ENCODE measurements around the gene BTN3A1.
"Not testable (repeated sequence)": the region's sequence is repeated elsewhere in the genome, so short reads cannot be mapped to it uniquely, and the experiment has no call there.

Gene BTN3A1

DNA sequence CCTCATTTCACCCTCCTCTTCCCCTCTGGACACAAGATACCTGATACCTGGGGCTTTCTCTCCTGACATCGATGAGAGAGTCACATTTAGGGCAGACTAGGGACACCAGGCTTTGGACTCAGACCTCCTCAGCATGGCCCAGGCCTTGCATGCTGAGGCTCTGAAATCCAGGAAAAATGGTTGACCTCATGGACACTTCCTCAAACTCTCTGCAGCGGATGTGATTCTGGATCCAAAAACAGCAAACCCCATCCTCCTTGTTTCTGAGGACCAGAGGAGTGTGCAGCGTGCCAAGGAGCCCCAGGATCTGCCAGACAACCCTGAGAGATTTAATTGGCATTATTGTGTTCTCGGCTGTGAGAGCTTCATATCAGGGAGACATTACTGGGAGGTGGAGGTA, 10.9 kb downstream of the BTN3A1 start:
- H3K4me3 ChIP-seq (ENCODE audit: low read depth, low read length): no peak overlapping the region
- no peak for DNase-seq (ENCODE audit: low read depth)
- TF ChIP-seq, protein P1, sequence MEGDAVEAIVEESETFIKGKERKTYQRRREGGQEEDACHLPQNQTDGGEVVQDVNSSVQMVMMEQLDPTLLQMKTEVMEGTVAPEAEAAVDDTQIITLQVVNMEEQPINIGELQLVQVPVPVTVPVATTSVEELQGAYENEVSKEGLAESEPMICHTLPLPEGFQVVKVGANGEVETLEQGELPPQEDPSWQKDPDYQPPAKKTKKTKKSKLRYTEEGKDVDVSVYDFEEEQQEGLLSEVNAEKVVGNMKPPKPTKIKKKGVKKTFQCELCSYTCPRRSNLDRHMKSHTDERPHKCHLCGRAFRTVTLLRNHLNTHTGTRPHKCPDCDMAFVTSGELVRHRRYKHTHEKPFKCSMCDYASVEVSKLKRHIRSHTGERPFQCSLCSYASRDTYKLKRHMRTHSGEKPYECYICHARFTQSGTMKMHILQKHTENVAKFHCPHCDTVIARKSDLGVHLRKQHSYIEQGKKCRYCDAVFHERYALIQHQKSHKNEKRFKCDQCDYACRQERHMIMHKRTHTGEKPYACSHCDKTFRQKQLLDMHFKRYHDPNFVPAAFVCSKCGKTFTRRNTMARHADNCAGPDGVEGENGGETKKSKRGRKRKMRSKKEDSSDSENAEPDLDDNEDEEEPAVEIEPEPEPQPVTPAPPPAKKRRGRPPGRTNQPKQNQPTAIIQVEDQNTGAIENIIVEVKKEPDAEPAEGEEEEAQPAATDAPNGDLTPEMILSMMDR (IDR thresholded peaks at IDR 0.05; ENCODE audit: control insufficient read depth, extremely low read depth, insufficient read depth): no peak

DNA sequence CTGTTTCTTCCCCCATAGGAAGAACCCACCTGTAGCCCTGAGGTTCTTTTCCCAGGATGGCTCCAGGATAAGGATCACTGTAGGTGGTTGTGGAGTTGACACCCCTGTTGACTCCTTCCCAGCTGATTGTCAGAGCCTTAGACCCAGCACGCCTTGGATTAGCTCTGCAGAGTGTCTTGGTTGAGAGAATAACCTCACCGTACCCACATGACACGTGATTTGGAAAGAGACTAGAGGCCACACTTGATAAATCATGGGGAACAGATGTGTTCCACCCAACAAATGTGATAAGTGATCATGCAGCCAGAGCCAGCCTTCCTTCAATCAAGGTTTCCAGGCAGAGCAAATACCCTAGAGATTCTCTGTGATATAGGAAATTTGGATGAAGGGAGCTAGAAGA, 12.2 kb downstream of the BTN3A1 start:
- TF ChIP-seq, protein P1 (IDR thresholded peaks at IDR 0.05; ENCODE audit: control insufficient read depth, extremely low read depth, insufficient read depth): no peak
- no peak overlapping the region for H3K4me3 ChIP-seq (ENCODE audit: low read depth, low read length)
- DNase-seq (ENCODE audit: low read depth): no peak

DNA sequence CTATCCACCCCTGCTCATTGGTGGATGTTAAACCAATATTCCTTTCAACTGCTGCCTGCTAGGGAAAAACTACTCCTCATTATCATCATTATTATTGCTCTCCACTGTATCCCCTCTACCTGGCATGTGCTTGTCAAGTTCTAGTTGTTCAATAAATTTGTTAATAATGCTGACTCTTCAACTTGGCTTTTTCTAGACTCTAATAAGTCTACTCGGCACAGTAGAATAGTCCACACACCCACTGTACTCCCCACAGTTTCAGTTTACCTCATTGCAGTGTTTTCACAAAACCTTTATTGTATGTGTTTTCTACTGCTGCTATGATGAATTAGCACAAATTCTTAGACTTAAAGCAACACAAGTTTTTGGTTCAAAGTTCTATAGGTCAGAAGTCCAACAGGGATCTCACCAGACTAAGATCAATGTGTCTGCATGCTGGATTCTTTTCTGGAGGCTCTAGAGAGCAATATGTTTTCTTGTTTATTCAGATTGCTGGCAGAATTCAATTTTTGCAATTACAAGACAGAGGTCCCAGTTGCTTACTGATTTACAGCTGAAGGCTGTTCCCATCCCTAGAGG, 13.1 kb downstream of the BTN3A1 start:
- TF ChIP-seq, protein P1 (IDR thresholded peaks at IDR 0.05; ENCODE audit: control insufficient read depth, extremely low read depth, insufficient read depth): no peak
- no peak overlapping the region for H3K4me3 ChIP-seq (ENCODE audit: low read depth, low read length)
- no peak for DNase-seq (ENCODE audit: low read depth)

DNA sequence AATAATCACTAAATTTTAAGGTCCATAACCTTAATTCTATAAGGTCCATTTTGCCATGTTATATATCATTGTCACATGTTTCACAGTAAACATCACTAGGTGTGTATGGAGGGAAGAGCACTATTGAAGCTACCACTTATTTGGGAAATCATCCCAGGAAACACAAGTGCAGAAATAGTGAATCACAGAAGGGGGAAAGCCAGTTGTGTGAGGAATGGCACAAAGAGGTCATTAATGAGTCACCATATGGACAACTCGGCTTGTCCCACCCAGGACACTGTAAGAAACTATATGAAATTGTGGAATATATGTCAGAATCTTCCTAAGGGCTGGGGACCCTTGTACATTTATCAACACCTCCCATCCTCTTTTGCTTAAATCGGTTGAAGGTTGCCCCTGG, 13.7 kb downstream of the BTN3A1 start:
- DNase-seq (ENCODE audit: low read depth): no peak
- TF ChIP-seq, protein P1 (IDR thresholded peaks at IDR 0.05; ENCODE audit: control insufficient read depth, extremely low read depth, insufficient read depth): no peak
- H3K4me3 ChIP-seq (ENCODE audit: low read depth, low read length): no peak overlapping the region

DNA sequence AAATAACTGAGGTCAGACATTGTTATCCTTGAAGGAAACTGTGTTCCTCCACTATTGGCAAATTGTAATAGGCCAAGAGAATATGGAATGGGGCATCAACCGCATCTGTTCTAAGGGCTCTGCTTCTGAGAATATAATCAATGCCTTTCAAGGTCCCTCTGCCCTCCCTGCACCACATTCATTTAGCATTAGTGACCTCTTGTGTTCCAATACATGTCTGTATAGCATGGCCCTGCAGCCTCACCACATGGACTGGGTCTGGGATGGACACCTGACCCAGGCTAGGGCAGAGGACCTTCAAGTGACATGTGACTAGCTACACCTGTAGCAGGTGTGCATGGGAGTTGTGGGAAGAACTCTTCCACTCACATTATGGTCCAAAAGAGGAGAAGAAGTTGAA, 14.2 kb downstream of the BTN3A1 start:
- TF ChIP-seq, protein P1 (IDR thresholded peaks at IDR 0.05; ENCODE audit: control insufficient read depth, extremely low read depth, insufficient read depth): no peak
- no peak overlapping the region for H3K4me3 ChIP-seq (ENCODE audit: low read depth, low read length)
- DNase-seq (ENCODE audit: low read depth): no peak

DNA sequence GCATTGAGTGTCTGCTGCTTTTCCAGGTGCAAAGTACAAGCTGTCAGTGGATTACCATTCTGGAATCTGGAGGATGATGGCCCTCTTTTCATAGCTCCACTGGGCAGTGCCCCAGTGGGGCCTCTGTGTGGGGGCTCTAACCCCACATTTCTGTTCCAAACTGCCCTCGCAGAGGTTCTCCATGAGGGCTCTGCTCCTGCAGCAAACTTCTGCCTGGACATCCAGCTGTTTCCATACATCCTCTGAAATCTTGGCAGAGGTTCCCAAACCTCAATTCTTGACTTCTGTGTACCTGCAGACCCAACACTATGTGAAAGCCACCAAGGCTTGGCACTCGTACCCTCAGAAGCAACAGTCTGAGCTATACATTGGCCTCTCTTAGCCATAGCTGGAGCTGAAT, 16.0 kb downstream of the BTN3A1 start:
- H3K4me3 ChIP-seq (ENCODE audit: low read depth, low read length): not testable (repeated sequence)

DNA sequence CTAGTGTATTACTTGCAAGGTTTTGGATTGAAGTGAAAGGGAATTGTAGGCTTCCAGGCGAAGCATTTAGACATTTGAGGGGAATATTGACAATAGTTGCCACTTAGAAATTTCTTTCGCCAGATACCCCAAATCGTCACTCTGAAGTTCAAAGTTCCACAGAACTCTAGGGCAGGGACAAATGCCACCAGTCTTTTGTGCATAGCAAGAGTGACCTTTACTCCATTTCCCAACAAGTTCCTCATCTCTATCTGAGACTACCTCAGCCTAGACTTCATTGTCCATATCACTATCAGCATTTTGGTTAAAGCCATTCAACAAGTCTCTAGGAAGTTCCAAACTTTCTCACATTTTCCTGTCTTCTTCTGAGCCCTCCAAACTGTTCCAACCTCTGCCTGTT, 16.7 kb downstream of the BTN3A1 start:
- H3K4me3 ChIP-seq (ENCODE audit: low read depth, low read length): not testable (repeated sequence)

More for the DNA sequence above, 16.0 kb downstream of the BTN3A1 start:
- DNase-seq (ENCODE audit: low read depth): not testable (repeated sequence)

DNA sequence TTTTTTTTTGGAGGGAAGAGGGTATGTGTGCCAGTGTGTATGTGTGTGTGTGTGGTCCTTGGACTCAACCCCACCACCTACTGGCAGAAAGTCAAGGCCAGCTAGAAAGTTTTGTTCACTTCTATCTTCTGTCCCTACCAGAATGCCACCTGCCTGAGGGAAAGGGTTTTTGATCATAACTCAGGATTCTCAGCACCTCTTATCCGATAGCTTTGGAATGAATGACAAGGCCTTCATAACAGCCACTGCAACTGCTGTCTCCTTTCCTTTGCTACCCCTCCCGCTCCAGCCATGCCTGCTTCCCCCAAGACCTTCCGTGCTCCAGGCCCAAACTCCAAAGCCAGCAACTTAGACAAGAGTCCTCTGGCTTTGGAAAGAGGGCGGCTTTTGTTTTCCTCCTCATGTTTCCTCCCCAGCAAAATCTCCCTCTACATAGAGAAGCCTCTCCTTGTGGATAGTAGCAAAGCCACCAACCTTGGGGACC, 18.7 kb downstream of the BTN3A1 start:
- DNase-seq (ENCODE audit: low read depth): no peak
- peak overlapping the region; percentile 77 for H3K4me3 ChIP-seq (ENCODE audit: low read depth, low read length)

More for the DNA sequence above, 16.7 kb downstream of the BTN3A1 start:
- DNase-seq (ENCODE audit: low read depth): not testable (repeated sequence)

More for the DNA sequence above, 18.7 kb downstream of the BTN3A1 start:
- TF ChIP-seq, protein P1 (IDR thresholded peaks at IDR 0.05; ENCODE audit: control insufficient read depth, extremely low read depth, insufficient read depth): no peak

Data from LNCaP clone FGC (cell line).